ENCODE results near the gene AK5.
"Not testable (repeated sequence)": the region's sequence is repeated elsewhere in the genome, so short reads cannot be mapped to it uniquely, and the experiment has no call there.

Gene AK5

DNA sequence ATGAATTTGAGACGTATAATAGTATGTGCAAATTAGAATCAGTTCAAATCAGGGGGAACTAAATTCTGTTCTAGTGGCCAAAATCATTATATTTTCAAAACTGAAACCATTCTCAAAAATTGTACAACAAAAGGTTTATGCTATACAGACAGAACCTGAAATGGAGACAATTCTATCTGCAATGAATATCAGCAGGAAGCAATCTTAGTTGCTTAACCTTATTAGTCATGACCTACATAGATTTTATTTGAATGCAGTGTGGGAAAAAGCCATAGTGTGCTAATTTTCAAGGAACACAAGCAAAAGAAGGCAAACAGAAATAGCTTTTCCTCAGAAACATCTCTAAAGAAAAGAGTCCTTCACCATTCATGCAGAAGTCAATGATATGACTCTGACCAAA lies 6.5 kb downstream of the AK5 start:
- DNase-seq: no peak

DNA sequence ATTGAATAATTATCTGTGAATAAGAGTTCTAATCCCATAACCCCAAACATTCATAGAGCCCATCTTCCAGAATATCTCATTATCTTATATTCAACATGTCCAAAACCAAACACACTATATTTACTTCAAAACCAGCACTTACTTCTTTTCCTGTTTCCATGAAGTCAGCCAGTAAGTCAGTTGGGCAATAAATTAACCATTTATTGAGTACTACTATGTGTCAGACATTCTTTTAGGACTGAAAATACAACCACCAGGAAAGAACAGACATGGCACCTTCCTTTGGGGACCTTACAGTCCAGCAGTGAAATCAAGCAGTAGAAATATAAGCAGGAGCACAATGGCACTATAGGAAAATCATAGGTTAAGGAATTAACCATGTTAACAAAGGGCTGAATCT lies 8.8 kb downstream of the AK5 start:
- no peak for DNase-seq

DNA sequence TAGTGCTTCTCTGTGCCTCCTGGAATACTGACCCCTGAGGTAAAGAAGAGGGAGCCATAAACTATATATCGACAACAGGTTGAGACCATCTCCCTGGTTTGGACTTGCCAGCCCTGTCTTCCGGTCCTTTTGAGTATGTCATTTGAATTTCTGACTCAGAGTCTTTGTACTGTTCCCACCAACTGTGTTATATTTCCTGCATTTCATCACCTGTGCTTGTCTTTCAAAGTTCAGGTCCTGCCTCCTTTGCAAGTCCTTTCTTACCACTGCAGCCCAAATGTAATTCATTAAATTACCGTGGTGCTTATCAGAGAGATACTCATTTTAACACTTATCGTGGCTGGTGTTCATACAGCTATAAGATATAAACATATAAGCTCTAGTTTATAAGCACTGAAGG lies 10.7 kb downstream of the AK5 start:
- no peak for DNase-seq

DNA sequence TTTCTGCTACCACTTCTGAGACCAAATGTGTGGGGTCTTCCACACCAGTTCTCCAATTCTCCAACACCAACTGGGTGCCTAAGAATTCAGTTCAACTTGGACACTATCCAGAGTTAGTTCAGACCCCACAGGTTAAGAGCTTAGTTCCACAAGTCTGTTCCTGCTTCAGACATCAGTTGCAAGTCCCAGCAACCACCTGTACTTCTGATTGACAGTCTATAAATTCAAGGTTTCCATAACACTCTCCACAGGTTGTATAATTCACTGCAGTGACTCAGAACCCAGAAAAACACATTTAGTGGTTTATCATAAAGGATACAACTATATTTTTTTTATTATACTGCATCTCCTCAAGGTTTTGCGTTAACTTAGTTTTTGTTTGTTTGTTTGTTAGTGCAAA lies 18.7 kb downstream of the AK5 start:
- DNase-seq: no peak

DNA sequence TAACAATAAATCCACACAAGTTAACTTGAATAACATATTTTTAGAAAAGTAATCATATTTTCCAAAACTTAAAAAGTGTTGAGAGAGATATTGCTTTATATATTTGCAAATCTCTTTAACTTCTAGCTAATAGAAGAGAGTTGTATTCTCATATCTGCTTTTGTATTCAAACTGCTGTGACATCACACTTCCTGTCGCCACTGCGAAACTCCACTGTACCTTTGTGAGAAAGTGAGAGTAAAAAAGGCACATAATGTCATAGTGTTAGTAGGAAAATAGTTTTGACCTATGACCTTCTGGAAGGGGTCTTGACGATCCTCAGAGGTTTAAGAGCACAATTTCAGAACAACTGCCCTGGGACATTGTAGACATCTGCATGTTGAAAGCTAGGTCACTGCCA lies 21.6 kb downstream of the AK5 start:
- no peak for DNase-seq

DNA sequence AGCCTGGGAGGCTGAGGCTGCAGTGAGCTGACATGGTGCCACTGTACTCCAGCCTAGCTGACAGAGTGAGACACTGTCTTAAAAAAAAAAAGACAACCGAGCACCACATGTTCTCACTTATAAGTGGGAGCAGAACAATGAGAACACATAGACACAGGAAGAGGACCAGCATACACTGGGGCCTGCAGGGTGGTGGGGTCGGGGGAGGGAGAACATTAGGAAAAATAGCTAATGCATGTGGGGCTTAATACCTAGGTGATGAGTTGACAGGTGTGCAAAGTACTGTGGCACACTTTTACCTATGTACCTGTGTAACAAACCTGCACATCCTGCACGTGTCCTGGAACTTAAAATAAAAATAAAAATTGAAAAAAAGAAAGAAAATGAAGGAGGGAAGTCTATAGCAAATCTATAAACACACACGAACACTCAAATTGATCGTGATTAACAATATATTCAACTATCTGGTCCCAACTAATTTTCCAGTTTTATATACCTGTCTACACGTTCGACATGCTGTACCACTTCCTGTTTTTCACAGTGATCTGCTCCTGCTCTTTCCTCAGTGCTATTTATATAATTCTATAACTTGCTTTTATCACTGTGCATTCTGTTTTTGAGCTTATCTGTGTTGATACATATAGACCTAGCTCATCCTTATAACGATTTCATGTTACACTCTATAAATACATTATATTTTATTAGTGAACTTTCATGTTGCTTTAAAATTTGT lies 27.2 kb downstream of the AK5 start:
- no peak for DNase-seq

DNA sequence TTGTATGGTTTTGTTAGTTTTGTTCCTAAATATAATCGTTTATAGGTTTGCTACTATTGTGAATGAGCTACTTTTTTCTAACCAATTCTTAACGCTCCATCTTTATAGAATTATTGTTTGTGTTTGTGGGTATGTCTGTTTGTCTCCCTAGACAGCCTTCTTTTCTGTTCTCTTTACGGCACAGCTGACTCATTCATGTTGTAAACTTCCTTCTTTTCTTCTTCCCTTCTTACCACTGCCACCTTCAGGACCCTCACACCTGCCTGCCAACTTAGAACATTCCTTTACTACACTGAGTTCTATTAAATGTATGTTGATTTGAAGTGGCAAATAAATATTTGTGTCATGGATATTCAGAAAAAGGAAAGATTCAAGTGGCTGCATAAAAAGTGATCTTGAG lies 29.1 kb downstream of the AK5 start:
- no peak for DNase-seq

DNA sequence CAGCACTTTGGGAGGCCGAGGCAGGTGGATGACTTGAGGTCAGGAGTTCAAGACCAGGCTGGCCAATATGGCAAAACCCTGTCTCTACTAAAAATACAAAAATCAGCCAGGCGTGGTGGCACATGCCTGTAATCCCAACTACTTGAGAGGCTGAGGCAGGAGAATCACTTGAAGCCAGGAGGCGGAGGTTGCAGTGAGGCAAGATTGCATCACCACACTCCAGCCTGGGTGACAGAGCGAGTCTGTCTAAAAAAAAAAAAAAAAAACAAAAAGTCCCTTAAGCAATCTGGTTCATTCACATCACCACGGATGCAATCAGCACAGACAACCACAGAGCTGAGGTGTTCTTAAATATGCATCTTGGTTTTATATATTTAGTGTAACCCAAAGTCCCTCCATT lies 30.5 kb downstream of the AK5 start:
- DNase-seq: not testable (repeated sequence)

DNA sequence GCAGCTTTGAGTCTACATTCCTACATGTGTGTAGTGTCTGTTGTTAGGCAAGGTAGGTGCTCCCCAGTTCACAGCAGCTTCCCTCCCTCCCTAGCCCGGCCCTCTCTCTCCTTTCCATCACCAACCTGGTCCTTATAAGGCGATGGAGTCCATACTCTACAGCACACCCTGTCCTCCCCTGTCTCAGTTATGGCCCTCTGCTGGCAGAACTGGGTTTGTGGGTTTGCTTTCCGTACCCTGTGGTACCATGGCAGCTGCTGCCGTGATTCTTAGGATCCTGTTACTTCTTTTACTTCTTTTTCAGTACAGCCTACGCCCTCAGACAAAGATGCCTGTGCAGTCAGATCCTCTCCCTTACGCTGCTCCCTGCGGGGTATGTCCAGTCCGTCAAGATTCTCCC lies 31.7 kb downstream of the AK5 start:
- DNase-seq: no peak

DNA sequence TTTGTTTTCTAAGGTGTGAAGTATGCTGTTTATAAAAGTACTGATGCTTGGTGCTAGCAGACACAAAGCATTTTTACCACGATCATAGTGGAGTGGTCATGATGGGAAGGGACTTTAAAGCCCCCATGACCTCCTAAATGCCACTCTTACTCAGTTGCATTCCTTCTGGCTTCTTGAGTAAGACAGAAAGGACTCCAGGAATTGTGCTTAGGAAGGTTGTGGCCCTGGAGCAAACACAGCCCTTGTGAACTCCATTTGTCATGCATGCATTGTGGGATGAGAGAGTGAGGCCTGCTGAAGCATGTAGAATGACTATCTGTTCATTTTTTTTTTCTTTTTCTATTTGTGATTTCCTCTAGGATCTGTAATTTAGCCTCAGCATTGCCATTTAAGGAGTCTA lies 34.2 kb downstream of the AK5 start:
- no peak for DNase-seq

DNA sequence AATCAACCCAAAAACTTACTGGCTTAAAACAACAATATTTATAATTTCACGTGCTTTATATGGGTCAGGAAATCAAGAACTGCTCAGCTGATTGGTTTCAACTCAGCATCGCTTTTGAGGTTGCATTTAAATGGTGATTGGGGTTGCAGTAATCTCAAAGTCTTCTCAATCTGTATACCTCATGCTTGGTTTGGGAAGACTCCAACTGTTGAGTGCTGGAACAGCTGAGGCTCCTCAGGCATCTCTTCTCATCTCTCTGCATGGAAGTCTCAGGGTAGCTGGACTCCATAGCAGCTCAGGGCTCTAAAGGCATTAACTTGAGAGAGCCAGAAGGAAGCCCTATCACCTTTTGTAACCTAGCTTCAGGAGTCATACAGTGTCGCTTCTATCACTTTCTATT lies 35.1 kb downstream of the AK5 start:
- DNase-seq: no peak

DNA sequence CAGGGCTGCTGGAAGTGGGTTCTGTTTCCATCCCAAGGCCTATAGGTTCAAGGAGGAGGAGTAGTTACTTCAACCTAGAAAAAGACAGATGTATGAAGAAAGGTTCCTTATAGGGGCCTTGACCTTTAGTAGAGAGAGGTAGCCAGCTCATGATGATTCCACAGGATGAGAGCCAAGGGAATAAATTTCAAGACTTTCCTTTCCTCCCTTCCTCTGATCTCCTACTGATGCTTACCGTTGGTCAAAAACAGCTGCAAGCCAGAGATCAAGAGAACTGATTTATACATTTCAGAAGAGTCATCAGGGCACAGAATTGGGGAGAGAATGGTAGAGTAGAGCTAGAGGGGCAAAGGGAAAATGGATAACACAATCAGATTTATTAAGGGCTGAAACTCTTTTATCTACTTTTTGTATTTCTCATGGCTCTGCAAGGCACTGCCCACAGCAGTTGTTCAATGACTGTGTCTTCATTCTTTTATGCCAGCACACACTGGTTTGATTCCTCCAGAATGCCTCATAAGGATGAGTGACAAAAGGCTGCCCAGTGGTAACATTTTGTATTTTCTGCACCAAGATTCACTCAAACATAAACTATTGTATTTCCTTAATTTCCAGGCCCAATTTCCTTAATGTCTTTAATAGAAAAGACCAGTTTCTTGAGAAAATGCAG lies 37.4 kb downstream of the AK5 start:
- DNase-seq: no peak

DNA sequence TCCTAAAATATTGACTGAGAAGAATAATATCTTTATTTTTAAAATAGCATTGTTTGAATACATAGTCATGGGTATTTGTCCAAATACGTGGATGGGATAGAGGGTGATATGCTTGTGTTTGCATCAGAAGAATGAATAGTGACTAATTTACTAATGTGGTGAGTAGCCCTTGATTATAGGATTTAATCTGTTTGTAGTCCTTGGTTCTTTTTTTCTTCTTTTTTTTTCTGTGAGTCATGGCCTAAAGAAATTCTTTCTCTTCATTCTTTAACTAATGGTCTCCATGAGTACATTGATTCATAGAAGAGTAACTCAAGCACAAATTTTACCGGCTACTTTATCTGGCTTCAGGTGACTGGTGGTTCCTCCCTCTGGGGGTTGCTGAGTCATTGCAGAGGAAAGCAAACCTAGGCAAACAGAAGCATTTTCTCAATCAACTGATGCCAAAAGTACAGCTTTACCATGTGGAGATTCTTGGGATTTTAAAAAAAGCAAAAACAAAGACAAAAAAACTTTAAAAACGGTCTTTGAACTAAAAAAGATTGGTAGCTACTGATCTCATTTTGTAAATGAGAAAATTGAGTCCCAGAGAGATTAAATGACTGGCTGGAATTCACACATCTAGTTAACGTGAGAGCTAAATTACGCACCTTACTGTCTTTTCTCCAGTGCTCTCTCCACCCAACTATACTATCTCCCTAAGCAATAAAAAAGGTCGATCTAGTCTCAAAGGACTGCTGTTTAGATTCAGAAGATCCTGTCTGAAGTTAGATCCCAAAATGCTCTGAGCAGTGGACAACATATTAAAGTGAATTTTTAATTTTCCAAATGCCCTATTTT lies 40.5 kb downstream of the AK5 start:
- no peak for DNase-seq

DNA sequence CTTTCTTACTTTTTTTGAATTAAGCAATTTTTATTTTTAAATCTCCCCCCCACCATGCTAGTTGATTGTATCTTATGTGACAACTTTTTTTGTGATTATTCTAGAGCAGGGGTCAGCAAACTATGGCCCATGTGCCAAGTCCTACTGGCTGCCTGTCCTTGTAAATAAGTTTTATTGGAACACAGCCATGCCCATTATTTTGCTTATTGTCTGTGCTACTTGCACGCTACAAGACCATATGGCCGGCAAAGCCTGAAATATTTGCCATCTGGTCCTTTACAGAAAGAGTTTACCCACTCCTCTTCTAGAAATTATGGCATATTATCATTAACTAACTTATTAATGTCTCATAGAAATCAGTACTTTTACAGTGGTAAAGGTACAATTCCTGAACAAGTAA lies 51.7 kb downstream of the AK5 start:
- no peak for DNase-seq

DNA sequence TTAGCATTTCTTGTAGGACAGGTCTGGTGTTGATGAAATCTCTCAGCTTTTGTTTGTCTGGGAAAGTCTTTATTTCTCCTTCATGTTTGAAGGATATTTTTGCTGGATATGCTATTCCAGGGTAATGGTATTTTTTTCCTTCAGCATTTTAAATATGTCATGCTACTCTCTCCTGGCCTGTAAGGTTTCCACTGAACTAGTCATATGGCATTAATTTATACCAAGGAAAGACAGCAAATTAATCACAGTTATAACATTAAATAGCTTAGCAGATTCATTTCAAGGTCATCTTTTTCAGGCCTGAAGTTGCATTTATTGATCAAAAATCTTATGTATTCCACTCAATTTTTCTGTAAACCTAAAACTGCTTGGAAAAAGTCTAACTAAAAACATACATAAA lies 54.9 kb downstream of the AK5 start:
- DNase-seq: no peak

DNA sequence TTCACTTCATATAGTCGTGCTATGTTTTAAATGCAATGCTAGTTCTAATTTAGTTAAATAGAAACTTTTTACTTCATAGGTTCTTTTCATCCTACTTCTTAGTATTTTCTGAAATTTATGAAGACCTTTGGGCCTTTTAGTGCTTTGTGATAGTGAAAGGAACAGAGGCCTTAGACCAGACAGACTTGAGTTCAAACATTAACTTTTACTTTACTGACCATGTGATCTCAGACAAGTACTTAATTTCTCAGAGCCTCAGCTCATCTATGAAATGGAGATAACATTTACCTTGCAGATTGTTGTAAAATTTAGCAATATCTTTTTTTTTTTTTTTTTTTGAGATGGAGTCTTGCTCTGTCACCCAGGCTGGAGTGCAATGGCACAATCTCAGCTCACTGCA lies 57.5 kb downstream of the AK5 start:
- no peak for DNase-seq

DNA sequence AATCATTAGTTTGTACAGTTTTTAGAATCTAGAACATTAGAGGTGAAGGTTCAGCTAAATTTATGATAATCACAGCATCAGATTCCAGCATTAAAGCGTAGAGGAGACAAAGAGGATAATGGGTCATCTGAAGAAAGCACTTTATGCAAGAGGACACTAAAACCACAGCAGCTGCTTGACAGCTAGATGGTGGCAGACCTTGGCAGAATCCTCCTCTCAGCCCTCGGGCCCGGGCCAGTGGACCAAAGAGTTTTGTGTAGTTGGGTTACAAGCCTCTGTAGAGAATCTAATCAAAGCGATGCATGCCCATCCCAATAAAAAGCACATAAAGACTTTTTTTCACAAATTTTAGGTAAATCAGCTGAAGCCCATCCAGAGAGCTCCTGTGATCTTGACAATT lies 59.4 kb downstream of the AK5 start:
- DNase-seq: no peak

DNA sequence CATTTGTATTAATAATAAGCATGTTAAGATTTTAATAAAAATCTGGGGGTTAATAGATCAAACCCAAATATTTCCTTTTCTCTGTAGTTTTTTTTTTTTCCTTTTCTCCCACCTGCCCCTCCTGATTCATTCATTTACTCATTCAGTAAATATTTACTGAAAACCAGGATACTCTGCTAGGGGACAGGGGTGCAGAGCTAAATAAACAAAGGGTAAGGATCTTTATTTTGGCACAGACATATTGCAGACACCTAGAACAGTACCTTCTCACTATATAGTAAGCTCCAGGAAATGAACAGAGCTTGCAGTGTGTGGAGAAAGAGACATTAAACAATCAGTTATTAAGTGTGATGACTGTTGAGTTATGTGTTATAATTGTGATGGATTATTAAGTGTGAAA lies 60.9 kb downstream of the AK5 start:
- DNase-seq: no peak

DNA sequence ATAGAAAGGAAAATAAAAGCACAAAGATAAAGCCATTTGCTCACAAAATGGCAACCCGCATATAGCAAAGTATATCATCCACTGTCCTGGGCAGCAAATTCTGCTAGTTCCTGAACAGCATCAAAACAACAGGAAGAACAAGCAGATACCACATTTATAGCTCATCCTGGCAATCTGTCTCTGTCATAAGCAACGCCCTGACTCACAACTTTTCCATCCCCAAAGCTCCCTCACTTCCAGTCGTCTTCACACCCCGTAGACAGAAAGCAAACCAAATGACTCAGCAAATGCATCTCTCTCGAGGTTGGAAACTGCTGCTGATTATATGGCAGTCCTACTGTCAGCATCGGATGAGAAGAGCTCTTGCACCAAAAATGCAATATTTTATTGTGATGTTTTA lies 65.8 kb downstream of the AK5 start:
- DNase-seq: no peak

DNA sequence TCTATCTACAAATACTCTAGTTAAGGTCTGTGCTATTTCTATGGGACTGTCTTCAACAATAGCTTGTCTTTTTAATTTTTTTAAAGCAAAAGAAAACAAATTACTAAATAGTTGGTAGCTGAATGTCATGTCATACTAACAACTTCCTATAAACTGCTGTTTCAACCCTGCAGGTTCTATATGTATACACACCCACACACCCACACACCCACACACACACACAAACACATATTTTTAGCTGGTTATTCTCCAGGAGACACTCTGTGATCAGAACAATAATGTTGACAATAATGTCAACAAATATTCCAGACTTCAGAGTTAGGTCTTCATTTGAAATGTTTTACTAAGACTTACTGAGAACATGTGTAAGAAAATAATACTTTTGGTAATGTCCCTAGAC lies 66.7 kb downstream of the AK5 start:
- no peak for DNase-seq

DNA sequence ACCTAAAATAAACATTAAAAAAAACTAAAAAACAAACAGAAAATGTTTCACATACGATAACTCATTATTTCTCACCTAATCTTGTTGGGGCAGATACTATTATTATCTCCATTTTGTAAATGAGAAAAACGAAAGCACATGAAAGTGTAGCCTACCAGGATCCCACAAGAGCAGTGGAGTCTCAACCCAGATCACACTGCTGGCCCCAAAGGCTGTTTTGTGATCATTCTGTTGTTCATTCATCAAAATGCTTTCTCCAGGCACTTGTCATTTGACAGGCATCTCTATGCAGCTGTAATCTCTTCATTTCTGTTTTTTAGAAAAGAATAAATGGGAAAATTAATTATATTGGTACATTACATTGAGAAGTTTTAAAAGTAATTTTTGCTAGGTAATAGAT lies 67.5 kb downstream of the AK5 start:
- no peak for DNase-seq

DNA sequence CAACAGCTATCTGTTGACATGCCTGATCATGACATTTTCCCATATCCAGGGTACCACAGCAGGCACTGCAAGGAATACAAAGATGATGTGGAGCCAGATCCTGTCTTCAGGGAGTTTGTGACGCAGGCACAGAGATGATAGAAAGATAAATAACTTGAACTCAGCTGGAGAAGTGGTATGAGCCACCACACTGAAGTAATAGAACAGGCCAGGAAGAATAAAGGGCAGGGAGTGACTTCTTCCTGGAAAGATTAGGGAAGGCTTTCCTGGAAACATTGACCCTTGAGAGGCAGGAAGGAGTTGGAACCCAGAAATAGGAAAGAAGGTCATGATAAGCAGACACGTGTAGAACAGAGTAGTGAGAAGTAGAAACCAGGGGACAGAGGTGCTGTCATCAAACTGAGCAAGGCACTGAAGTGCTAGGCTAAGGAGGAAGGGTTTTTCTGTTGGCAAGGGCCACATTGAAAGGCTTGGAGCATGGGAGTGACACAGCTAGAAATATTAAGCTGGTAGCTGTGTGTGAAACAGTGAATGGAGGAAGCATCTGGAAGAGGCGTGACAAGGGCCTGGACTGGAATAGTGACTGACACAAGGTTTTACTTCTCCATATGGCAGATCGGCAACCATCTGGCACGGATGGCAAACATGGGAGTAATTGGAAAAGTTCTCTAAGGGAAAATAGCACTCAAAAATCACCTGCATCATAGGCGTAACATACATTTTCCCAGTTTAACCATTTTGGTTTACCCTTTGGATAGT lies 68.4 kb downstream of the AK5 start:
- no peak for DNase-seq

DNA sequence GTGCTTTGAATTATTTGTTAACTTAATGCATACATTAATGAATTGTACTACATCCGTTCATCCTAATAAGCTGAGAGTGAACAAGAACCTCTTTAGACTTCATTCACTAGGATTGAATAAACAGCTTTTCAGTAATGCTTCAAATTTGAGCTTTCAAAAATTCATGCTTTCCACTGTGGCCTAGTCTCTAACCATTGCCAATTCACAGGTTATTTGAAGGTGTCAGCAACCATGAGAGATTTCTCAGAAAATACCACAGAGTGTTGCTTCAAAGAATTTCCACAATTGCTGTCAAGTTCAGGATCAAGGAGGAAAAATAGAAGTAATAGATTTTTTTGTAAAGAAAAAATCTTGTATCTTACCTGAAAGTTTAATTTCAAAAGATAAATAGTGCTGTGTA lies 72.7 kb downstream of the AK5 start:
- no peak for DNase-seq

All from T-helper 9 cell (primary cell).